ENCODE data around the gene BRCA1.

- no peak for TF ChIP-seq ARNTL (CRISPR knock-in tag; IDR thresholded peaks at IDR 0.05; ENCODE audit: borderline replicate concordance, low read depth)
- no peak for TF ChIP-seq PATZ1 (CRISPR knock-in tag; IDR thresholded peaks at IDR 0.05; ENCODE audit: borderline replicate concordance)
- TF ChIP-seq TCF4 (CRISPR knock-in tag; IDR thresholded peaks at IDR 0.05; ENCODE audit: borderline replicate concordance): no peak
- no peak for TF ChIP-seq CREB5 (CRISPR knock-in tag; IDR thresholded peaks at IDR 0.05; ENCODE audit: low read depth)
- TF ChIP-seq POU6F1 (CRISPR knock-in tag; IDR thresholded peaks at IDR 0.05; ENCODE audit: borderline replicate concordance, low read depth): no peak
- TF ChIP-seq RARB (CRISPR knock-in tag; IDR thresholded peaks at IDR 0.05): no peak
- TF ChIP-seq CSRNP3 (CRISPR knock-in tag; IDR thresholded peaks at IDR 0.05): no peak
- TF ChIP-seq ZFP30 (CRISPR knock-in tag; IDR thresholded peaks at IDR 0.05): no peak
- no peak for TF ChIP-seq TSHZ2 (CRISPR knock-in tag; IDR thresholded peaks at IDR 0.05)
- TF ChIP-seq ZNF70 (CRISPR knock-in tag; IDR thresholded peaks at IDR 0.05): no peak
Measured at GRCh38 chr17:43025290-43025657, 99.9 kb downstream of the BRCA1 start.
